Measurements from ENCODE around the gene PPWD1. TPM values are rescaled to one million over a fixed set of nuclear protein-coding genes. Genes with fewer than 3 reads are reported as not detected.
A peak's percentile ranks its signal among the peaks of the same experiment; 100 is the strongest.

The PPWD1 gene
- total RNA-seq, 2 donors from 2014 or later: 32.8 to 71.0 TPM

GRCh38 chr5:65623482-65623881 lies 60.4 kb downstream of the PPWD1 start:
- peak overlapping the region; percentile 92 for H3K4me3 ChIP-seq
- H3K27ac ChIP-seq: peak overlapping the region; percentile 77 to 82
- peaks cover 25 to 42% of the 10 kb centered on the region in 2 donors for H3K4me1 ChIP-seq (ENCODE audit: control insufficient read depth in 1 of 2, low read depth in 2 of 2)
- no peaks in the 10 kb centered on the region for H3K9me3 ChIP-seq
- no peaks in the 10 kb centered on the region for H3K27me3 ChIP-seq (replicated peaks; ENCODE audit: insufficient read depth)
- ATAC-seq (ENCODE audit: insufficient number of reproducible peaks, low FRiP score, low read depth): no peak
- TF ChIP-seq, protein P1, sequence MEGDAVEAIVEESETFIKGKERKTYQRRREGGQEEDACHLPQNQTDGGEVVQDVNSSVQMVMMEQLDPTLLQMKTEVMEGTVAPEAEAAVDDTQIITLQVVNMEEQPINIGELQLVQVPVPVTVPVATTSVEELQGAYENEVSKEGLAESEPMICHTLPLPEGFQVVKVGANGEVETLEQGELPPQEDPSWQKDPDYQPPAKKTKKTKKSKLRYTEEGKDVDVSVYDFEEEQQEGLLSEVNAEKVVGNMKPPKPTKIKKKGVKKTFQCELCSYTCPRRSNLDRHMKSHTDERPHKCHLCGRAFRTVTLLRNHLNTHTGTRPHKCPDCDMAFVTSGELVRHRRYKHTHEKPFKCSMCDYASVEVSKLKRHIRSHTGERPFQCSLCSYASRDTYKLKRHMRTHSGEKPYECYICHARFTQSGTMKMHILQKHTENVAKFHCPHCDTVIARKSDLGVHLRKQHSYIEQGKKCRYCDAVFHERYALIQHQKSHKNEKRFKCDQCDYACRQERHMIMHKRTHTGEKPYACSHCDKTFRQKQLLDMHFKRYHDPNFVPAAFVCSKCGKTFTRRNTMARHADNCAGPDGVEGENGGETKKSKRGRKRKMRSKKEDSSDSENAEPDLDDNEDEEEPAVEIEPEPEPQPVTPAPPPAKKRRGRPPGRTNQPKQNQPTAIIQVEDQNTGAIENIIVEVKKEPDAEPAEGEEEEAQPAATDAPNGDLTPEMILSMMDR (IDR thresholded peaks at IDR 0.05): no peak
- H3K36me3 ChIP-seq: no peaks in the 10 kb centered on the region
- DNase-seq (ENCODE audit: low spot score): no peak

DNA sequence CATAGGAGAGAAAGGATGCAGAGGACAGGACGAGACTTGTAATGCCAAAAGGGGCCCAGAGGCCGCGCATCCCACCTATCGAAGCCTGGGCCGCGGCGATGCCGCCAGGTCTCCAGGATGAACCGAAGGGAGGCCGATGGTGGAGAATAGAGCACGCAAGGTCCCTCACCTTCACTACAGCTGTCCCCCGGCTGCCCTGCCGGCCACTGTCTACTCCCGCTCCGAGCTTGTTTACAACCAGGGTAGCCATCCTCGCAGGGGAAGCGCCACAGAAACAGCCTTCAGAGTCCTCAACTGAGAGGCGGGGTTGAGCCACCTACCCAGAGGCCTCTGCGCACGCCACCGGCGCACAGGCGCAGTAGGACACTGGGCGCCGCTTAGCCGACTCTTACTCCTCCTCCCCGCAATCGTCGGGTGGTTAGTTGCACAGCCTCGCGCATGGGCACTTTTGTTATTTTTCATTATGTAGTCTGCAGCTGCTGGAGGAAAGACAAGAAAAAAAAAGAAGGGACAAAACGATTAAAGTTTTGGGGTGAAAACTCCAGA lies 61.0 kb downstream of the PPWD1 start, which contains the start of gene TRIM23:
TSS of gene TRIM23 (minus strand) at position 309 of the 546 bp plus-strand sequence. CDS start at position 250, 59 bp downstream.
- Histone ChIP-seq H3K4me1 (ENCODE audit: control insufficient read depth in 1 of 2, low read depth in 2 of 2) (peaks cover 25 to 37% of the 10 kb centered on the region in 2 donors), H3K9me3 (no peaks in the 10 kb centered on the region), H3K36me3 (no peaks in the 10 kb centered on the region), H3K4me3 (peak within 1 kb of the TSS; percentile 92), H3K27me3 (replicated peaks; ENCODE audit: insufficient read depth) (no peaks in the 10 kb centered on the region), H3K27ac (peak within 1 kb of the TSS; percentile 77 to 82)
- DNase-seq (ENCODE audit: low spot score) (peak; percentile 78), ATAC-seq (ENCODE audit: insufficient number of reproducible peaks, low FRiP score, low read depth) (peak; percentile 93)
- TF ChIP-seq, protein P1 (IDR thresholded peaks at IDR 0.05): no peak

- ATAC-seq (ENCODE audit: insufficient number of reproducible peaks, low FRiP score, low read depth) (peak; percentile 91), DNase-seq (ENCODE audit: low spot score) (peak; percentile 65)
- TF ChIP-seq, protein P1 (IDR thresholded peaks at IDR 0.05): no peak
- Histone ChIP-seq H3K36me3 (no peaks in the 10 kb centered on the region), H3K4me3 (peak within 1 kb of the TSS; percentile 92), H3K27me3 (replicated peaks; ENCODE audit: insufficient read depth) (no peaks in the 10 kb centered on the region), H3K27ac (peak within 1 kb of the TSS; percentile 77 to 82), H3K4me1 (ENCODE audit: control insufficient read depth in 1 of 2, low read depth in 2 of 2) (peaks cover 25 to 34% of the 10 kb centered on the region in 2 donors), H3K9me3 (no peaks in the 10 kb centered on the region)
These were observed 61.8 kb downstream of the PPWD1 start, which contains the start of the genes SHLD3 and TRAPPC13 for GRCh38 chr5:65624571-65625555. Gene SHLD3, plus strand, starts transcription at chr5:65625027. Its CDS starts 4,561 bp downstream, at chr5:65629588. Gene TRAPPC13, plus strand, starts transcription at chr5:65625027. Its CDS starts 34 bp downstream, at chr5:65625061.

- no peak for DNase-seq (ENCODE audit: low spot score)
- H3K4me3 ChIP-seq: peak overlapping the region; percentile 92
- H3K9me3 ChIP-seq: no peaks in the 10 kb centered on the region
- TF ChIP-seq, protein P1 (IDR thresholded peaks at IDR 0.05): no peak
- H3K27ac ChIP-seq: no peak overlapping the region
- no peaks in the 10 kb centered on the region for H3K27me3 ChIP-seq (replicated peaks; ENCODE audit: insufficient read depth)
- no peaks in the 10 kb centered on the region for H3K36me3 ChIP-seq
- peaks cover 25 to 34% of the 10 kb centered on the region in 2 donors for H3K4me1 ChIP-seq (ENCODE audit: control insufficient read depth in 1 of 2, low read depth in 2 of 2)
- no peak for ATAC-seq (ENCODE audit: insufficient number of reproducible peaks, low FRiP score, low read depth)
These were observed 62.6 kb downstream of the PPWD1 start for GRCh38 chr5:65625743-65626142.

- DNase-seq (ENCODE audit: low spot score) (no peak), ATAC-seq (ENCODE audit: insufficient number of reproducible peaks, low FRiP score, low read depth) (no peak)
- Histone ChIP-seq H3K4me3 (no peak overlapping the region), H3K27ac (no peak overlapping the region), H3K4me1 (ENCODE audit: control insufficient read depth in 1 of 2, low read depth in 2 of 2) (peaks cover 3 to 5% of the 10 kb centered on the region in 2 donors), H3K9me3 (no peaks in the 10 kb centered on the region), H3K36me3 (peaks cover 3% of the 10 kb centered on the region), H3K27me3 (replicated peaks; ENCODE audit: insufficient read depth) (no peaks in the 10 kb centered on the region)
- TF ChIP-seq, protein P1 (IDR thresholded peaks at IDR 0.05): no peak
These were observed 67.9 kb downstream of the PPWD1 start for GRCh38 chr5:65630981-65631380.
